ENCODE results near the gene TCF19.

DNA sequence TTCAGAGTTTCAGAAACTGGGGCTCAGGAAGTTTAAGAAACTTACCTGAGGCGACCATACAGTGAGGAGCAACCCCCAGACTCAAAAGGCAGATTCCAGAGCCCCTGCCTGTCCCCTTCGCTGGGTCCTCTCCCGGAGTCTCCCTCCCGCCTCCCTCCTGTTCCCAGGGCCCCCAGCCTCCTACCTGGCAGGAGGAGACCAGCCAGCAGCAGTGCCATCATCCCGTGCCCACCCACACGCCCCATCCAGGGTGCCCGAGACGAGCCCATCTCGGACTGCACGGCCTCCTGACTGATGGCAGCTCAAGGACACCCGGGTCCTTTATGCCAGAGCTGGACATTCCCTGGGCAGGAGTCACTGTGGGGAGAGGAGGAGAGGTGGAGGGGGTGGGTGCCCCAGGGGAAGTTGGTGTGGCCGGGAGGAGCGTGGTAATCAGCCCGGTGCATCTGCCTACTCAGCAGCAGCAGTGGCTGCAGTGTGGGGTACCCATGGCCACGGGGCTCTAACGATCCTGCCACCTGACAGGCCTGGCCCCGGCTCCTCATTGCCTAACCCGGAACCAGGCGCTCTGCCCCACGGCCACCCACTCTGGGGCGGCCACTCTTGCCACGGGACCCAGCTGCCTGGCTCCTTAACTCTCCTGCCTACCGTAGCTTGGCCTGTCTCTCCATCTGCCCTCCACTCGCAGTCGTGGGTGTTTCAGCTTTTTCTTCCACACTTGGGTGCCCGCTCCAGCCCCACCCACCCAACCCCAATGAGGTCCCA is 38.1 kb upstream of the TCF19 start, which contains the start of gene CDSN:
- TF ChIP-seq, protein P1, sequence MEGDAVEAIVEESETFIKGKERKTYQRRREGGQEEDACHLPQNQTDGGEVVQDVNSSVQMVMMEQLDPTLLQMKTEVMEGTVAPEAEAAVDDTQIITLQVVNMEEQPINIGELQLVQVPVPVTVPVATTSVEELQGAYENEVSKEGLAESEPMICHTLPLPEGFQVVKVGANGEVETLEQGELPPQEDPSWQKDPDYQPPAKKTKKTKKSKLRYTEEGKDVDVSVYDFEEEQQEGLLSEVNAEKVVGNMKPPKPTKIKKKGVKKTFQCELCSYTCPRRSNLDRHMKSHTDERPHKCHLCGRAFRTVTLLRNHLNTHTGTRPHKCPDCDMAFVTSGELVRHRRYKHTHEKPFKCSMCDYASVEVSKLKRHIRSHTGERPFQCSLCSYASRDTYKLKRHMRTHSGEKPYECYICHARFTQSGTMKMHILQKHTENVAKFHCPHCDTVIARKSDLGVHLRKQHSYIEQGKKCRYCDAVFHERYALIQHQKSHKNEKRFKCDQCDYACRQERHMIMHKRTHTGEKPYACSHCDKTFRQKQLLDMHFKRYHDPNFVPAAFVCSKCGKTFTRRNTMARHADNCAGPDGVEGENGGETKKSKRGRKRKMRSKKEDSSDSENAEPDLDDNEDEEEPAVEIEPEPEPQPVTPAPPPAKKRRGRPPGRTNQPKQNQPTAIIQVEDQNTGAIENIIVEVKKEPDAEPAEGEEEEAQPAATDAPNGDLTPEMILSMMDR (IDR thresholded peaks at IDR 0.05; ENCODE audit: low read depth, low read length), result no peak
- no peak for TF ChIP-seq EZH2phosphoT487 (IDR thresholded peaks at IDR 0.05; ENCODE audit: low read depth)

All from OCI-LY3 (cell line).